M059J (cell line): Measurements from ENCODE around the gene SLC44A5. TPM values are rescaled to one million over a fixed set of nuclear protein-coding genes. Genes with fewer than 3 reads are reported as not detected.
A peak's percentile ranks its signal among the peaks of the same experiment; 100 is the strongest.
"Not testable (repeated sequence)": the region's sequence is repeated elsewhere in the genome, so short reads cannot be mapped to it uniquely, and the experiment has no call there.

Experiments used
- DNase-seq: peaks from one replicate; pipeline ENCODE4 v3.0.0-alpha.2; 2012; ENCODE audit warnings: low read depth
- total RNA-seq: library from RNA; depleted of rRNA; stranded (reverse); fragments of >200 nt; shearing (Covaris generic); gene quantifications from 2 replicates; pipeline ENCODE4 v1.2.3, GENCODE V29; 2014

SLC44A5 gene
- total RNA-seq, 1 experiment from 2014 or later = 0.12 TPM

DNA sequence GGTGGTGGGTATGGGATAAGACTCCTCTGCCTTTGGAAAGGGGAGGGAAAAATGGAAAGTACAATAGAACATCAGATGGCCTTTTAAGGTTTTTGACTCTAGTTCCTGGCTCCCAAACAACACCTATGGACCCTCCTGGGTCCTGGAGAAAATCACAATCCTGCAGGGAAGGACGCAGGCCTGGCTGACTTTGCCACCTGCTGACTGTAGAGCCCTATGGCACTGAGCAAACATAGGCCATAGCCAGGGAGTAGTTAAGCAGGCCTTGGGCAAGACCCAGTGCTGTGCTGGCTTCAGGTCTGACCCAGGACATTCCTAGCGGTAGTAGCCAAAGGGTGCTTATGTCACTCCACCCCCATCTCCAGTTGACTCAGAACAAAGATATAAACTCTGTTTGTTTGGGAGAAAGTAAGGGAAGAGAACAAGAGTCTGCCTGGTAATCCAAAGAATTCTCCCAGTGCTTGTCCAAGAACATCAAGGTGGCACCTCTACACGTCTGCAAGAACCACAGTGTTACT is 149.0 kb downstream of the SLC44A5 start:
- no peak for DNase-seq

DNA sequence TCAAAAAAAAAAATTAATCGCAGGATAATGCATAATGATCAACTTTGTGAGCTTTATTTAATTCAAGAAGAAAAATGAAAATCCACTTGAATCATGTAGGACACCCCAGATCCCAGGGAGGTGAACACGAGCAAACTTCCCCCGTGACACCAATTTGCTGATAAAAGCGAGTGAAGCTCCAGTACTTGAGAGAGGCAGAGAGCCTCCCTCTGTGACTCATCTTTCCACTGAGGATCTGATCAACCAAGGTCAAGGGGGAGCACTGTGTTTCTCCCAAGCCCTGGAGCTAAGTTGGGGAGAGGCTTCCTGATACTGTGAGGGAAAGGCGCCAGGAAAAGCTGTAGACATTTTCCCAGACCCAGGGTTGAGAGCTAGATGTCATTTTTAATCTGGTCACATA is 160.9 kb downstream of the SLC44A5 start:
- DNase-seq = peak; percentile 18

DNA sequence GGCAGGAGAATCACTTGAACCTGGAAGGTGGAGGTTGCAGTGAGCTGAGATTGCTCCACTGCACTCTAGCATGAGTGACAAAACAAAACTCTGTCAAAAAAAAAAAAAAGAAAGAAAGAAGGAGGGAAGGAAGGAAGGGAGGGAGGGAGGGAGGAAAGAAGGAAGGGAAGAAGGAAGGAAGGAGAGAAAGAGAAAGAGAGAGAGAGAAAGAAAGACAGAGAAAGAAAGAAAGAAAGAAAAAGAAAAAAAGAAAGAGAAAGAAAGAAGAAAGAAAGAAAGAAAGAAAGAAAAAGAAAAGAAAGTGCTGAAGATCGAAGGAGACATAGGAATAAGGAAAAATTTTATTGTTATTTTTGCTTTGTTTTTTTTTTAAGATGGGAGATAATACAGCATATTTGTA is 166.7 kb downstream of the SLC44A5 start:
- no peak for DNase-seq

DNA sequence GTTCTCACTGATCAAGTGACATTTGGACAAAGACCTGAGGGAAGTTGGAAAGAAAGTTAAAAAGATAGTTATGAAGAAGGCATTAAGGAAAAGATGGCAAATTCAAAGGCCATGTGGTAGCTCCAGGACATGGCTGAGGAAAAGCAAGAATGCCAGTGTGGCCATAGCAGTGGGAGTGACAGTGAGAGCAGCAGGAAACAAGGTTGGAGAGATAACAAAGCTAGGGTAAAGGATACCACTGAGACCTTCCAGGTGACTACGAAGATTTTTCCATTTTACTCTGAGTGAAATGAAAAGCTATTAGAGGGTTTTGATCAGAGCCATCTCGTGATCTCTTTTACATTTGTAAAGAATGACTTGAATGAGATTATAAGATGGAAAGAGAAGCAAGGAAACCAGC is 170.6 kb downstream of the SLC44A5 start:
- DNase-seq = no peak

DNA sequence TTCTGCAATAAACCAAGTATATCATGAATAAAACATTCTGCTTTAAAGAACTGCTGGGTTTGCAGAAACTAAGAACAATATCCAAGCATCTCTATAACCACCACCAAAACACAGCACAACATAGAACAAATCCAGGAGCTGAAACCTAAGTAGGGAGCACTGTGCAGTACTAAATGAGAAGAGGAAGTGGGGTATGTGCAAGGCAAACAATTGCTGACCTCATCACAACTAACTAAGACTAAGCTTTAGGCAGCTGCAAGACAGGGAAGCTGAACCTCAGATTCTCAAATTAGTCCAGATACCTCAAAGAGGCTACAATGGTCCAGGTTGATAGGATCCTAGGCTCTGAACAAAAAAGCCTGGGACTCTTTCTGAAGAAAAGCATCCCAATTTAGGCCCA is 172.6 kb downstream of the SLC44A5 start:
- DNase-seq = no peak

DNA sequence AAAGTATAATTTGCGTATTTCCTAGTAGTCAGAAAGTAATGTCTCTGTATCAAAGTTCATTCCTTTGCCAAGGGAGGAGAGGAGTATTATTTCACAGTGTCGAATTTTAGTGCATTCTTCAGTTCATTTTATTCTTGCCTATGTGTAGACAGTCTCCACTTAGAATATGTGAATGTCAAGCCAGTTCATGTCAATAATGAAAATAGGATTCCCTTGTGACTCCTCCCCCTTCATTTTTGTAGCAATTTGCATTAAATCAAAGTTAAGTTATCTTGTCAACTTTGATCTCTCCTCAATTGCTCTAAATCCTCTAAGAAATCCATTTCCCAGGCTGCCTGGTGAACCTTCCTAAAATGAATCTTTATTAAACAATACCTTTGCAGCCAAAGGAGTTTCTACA is 179.1 kb downstream of the SLC44A5 start:
- DNase-seq = no peak

DNA sequence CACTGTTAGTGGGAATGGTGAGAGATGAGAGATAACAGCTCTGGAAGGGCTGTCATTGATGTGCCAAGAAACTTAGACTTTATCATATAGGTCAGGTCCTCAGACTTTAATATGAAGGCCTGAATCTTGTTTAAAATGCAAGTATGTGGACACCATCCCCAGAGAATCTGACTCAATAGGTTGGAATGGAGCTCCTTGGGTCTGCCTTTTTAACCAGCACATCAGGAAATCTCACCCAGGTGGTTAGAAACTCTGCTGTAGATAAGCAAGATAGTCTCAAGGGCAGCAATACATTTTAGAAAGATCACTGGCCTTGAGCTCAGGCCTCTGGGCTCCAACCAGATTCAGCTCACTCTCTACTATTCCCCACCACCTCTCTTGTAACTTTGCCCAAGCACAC is 180.4 kb downstream of the SLC44A5 start:
- peak; percentile 25 for DNase-seq

DNA sequence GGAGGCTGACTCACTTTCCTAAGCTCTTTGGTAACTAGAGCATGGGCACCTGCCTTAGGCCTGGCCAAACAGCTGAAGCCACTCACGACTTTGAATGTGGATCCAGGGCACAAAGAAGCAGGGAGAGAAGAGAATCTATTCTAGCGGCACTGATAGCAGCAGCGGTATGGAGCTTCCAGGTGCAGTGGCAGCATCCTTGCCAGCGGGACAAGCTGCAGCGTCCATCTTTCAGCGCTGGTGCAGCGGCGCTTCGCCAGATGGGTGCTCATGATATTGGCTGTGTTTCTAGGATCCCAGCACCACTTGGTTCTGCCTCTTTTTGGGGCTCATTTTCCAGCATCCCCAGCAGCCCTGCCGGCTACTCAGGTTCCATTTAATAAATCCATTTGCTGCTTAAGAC is 184.2 kb downstream of the SLC44A5 start:
- no peak for DNase-seq

DNA sequence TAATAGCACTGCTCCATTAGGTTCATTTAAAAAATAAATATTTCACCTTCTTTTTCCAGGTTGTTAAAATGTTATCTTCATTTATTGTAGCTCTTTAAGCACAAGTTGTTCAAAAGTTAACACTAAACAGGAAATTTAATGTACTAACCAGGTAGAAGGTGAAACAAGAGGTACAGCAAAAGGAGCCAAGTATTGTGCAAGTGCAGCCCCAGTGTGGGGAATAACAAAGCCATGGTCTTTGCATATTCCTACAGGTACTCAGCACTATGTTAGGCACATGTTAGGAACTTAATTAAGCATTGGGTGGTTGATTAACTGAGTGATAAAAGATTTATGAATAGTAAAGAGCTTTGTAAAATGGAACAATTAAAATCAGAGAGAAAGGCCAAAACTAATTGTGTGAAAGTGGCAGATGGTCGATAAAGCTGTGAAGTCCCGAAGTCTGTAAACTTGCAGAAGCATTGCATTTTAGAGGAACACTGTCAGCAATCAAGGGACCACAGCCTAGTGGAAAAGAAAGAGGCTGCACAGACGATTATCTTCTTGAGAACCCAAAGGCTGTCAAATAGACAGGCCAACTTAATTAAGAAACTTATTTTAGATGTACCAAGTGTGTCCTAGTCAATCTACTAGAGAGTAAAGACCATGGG is 185.8 kb downstream of the SLC44A5 start:
- DNase-seq = no peak

DNA sequence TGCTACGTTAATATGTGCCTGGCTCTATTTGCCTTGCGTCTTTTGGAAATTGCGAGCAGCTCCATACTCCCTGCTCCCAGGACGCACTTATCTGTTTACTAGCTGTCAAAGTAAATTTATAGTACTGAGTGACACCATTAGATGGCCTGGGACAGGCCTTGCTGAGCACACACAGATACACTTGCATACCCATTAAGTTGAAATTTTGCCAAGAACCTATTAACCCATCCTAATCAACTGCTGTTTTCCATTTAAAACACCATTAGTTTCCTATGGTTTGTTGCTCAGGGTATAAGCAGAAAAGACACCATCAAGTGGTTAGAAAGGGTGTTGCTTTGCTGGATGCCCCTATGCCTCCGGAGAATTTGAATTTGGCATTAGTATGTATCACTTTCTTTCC is 187.3 kb downstream of the SLC44A5 start:
- DNase-seq = no peak

DNA sequence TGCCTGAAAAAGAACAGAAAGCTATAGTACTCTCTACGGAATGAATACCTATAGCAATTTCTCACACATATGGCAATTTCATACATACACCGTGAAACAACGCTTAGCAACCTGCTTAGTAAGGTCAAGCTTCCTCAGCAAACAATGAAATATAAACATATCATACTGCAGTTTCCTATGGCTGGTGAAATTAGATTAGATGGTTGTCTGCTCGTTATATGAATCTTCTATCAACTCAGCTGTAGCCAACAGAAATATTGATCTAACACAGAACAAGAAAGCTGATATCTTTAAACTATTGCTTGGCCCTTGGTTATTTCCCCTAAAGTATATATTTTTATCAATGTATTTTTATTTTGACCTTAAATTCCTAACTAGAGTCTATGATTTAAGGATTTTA is 187.8 kb downstream of the SLC44A5 start:
- DNase-seq = no peak

DNA sequence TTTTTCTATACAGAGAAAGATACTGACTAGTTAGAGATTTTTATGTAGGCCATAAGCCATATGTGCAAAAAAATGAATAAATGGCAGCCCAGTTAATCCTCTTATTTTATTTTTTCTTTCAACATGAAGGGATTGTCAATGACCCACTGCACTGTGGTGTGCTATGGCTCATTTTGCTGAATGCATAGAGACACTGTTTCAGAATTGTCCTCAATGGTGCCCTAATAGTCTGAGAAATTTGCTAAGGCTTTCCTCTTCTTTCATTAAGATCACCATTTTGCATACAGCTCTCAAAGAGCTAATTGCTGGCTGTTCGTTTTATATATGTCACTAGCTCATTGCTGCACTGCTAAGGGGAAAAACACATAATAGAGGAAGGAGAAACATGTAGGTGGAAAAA is 189.5 kb downstream of the SLC44A5 start:
- no peak for DNase-seq

DNA sequence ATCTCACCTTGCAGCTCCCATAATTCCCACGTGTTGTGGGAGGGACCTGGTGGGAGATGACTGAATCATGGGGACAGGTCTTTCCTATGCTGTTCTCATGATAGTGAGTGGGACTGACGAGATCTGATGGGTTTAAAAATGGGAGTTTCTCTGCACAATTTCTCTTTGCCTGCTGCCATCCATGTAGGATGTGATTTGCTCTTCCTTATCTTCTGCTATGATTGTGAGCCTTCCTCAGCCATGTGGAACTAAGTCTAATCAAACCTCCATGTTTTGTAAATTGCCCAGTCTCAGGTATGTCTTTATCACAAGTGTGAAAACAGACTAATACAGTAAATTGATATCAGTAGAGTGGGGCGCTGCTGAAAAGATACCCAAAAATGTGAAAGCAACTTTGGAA is 195.7 kb downstream of the SLC44A5 start:
- no peak for DNase-seq

DNA sequence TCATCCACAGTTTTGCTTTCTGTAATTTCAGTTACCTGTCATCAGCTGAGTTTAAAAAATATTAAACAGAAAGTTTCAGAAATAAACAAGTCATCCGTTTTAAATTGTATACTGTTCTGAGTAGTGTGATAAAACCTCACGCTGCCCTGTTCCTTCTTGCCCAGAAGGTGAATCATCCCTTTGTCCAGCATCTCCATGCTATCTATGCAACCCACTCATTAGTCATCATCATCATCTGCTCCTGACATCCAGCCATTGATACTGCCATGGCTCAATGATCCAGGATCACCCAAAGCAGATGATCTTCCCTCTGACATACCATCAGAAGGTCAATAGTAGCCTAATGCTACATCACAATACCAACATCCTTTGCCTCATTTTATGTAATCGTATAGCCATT is 198.3 kb downstream of the SLC44A5 start:
- peak; percentile 18 for DNase-seq

DNA sequence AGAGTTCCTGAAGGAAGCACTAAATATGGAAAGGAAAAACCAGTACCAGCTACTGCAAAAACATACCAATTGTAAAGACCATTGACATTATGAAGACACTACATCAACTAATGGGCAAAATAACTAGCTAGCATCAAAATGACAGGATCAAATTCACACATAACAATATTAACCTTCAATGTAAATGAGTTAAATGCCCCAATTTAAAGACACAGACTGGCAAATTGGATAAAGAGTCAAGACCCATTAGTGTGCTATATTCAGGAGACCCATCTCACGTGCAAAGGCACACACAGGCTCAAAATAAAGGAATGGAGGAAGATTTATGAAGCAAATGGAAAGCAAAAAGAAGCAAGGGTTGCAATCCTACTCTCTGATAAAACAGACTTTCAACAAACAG is 206.2 kb downstream of the SLC44A5 start:
- DNase-seq = not testable (repeated sequence)

DNA sequence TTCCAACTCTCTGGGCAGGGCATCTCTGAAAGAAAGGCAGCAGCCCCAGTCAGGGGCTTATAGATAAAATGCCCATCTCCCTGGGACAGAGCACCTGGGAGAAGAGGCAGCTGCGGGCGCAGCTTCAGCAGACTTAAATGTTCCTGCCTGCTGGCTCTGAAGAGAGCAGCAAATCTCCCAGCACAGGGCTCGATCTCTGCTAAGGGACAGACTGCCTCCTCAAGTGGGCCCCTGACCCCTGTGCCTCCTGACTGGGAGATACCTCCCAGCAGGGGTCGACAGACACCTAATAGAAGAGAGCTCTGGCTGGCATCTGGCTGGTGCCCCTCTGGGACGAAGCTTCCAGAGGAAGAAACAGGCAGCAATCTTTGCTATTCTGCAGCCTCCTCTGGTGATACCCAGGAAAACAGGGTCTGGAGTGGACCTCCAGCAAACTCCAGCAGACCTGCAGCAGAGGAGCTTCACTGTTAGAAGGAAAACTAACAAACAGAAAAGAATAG is 207.7 kb downstream of the SLC44A5 start:
- not testable (repeated sequence) for DNase-seq

DNA sequence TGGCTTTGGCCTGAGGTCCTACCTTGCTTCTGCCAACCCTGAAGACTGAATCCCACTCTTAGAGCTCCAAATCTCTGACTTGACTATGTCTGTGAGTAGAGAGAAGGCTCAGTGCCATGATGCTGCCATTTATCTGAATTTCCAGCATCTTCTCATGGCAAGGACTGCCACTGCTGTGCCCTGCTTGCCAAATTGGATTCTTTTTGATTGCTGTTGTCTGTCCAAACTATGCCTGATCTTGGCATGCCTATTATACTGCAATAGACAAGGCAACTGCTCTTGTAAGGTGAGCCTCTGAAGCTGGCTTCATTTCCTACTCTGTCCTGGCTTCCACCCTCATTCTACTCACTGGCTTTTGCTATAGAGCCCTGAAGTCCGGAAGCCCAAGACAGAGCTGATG is 210.2 kb downstream of the SLC44A5 start:
- no peak for DNase-seq

DNA sequence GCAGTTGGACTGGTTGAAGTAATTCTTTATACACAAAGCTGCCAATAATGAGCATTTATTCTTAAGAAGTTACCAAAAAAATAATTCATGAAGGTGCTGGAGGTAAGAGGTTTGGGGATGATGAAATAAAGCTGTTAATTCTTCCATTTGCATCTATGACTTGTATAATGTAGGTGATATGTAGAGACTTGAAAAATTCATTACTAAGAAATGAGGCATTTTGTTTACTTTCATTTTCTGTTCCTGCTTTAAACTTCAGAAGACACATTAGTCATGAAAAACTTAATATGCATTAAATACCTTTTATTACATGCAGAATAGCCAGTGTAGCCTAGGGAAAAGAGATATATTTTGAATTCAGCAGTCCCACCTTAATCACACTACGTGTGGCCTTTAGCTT is 214.2 kb downstream of the SLC44A5 start:
- DNase-seq = no peak

DNA sequence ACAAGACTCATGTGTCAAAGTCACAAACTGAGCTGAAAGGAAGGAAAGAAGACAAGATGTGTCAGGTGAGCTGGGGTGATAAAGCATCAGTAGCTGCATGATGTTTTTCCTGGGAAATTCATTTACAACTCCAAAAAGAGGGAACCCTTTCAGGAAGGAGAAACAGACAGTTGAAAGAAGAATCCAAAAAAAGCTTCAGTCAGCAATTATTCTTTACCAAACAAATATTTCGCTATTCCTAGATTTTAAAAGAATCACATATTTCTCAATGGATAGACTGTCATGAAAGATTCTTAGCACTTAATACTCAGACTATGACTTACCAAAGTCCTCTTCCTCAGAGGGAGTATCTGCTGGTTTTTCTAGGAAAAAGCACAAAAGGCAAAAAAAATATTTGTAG is 214.7 kb downstream of the SLC44A5 start:
- DNase-seq = no peak

DNA sequence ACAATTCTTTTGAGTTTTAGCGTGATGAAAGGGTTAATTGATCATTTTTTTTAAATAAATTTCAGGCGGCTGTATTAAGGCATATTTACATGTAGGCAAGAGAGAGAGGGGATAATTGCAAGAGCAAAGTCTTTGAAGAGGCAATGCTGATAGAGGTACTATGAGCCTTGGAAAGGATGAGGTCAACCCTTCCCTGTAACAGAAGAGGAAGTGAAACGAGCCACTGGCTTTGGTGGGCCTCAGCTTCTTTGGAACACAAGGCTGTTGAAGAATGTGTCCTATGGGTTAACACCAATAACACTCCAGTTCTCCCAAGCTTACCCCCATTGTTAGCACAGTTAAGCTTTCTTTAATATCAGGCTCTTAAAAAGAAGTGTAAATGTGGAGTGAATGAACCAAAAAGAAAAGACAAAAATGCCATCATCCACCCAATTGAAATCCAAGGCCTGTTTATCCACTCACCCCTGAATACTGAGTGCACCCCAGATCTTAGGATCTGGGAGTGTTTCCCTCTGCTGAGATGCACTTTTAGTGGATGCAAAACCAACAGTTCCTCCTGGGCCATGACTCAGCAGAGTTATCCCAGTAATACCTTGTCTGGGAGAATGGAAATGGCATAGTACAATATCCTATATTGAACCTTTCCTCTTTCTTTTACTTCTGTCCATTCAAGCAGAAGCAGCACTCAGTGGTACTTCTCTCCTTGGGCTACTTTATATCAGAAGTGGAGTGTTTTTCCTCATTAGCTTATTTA is 216.4 kb downstream of the SLC44A5 start:
- DNase-seq = no peak

DNA sequence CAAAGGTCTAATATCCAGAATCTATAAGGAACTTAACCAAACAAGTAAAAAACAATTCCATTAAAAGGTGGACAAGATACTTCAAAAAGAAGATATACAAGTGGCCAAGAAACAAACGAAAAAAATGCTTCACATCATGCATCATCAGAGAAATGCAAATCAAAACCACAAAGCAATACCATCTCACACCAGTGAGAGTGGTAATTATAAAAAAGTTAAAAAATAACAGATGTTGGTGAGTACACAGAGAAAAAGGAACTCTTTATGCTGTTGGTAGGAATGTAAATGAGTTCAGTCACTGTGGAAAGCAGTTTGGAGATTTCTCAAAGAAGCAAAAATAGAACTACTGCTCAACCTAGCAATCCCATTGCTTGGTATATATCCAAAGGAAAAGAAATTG is 218.6 kb downstream of the SLC44A5 start:
- no peak for DNase-seq

DNA sequence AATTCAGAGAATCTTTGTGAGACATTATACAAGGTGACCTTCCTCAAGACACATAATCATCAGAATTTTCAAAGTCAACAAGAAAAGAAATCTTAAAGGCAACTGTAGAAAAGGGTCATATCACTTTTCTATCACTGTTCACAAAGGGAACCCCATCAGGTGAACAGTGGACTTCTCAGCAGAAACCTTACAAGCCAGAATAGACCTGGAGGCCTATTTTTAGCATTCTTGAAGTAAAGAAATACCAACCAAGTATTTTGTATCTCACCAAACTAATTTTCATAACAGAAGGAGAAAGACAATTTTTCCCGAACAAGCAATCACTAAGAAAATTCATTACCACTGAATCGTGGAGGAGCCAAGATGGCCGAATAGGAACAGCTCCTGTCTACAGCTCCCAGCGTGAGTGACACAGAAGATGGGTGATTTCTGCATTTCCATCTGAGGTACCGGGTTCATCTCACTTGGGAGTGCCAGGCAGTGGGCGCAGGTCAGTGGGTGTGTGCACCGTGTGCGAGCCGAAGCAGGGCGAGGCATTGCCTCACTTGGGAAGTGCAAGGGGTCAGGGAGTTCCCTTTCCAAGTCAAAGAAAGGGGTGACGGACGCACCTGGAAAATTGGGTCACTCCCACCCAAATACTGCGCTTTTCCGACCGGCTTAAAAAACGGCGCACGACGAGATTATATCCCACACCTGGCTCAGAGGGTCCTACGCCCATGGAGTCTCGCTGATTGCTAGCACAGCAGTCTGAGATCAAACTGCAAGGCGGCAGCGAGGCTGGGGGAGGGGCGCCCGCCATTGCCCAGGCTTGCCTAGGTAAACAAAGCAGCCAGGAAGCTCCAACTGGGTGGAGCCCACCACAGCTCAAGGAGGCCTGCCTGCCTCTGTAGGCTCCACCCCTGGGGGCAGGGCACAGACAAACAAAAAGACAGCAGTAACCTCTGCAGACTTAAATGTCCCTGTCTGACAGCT is 235.2 kb downstream of the SLC44A5 start:
- DNase-seq = not testable (repeated sequence)
